GM23248 (cell line): Measurements from ENCODE around the gene GRP. TPM values are rescaled to one million over a fixed set of nuclear protein-coding genes. Genes with fewer than 3 reads are reported as not detected.

Experiments used
- DNase-seq: peaks from one replicate; pipeline ENCODE4 v3.0.0-alpha.2; 2015
- H2AFZ ChIP-seq: fragments of 200-600 bp; sonication (generic); 2 replicates; pipeline ENCODE4 v1.6.1; 2016; ENCODE audit warnings: antibody characterized with exemption
- H3F3A ChIP-seq: fragments of 200-600 bp; sonication (generic); 2 replicates; pipeline ENCODE4 v1.6.1; 2016; ENCODE audit warnings: mild to moderate bottlenecking, antibody characterized with exemption, mixed run types; ENCODE audit not compliant: insufficient read depth
- H3K27ac ChIP-seq: fragments of 200-600 bp; sonication (generic); 2 replicates; pipeline ENCODE4 v1.5.1; 2016; ENCODE audit warnings: mild to moderate bottlenecking
- H3K27me3 ChIP-seq: fragments of 200-600 bp; sonication (generic); replicated peaks from 2 replicates; pipeline ENCODE4 v1.6.1; 2016; ENCODE audit warnings: mild to moderate bottlenecking; ENCODE audit not compliant: insufficient read depth
- H3K36me3 ChIP-seq: fragments of 200-600 bp; sonication (generic); 2 replicates; pipeline ENCODE4 v1.6.1; 2016; ENCODE audit warnings: low read depth, mild to moderate bottlenecking
- H3K4me1 ChIP-seq: fragments of 200-600 bp; sonication (generic); 2 replicates; pipeline ENCODE4 v1.6.1; 2016; ENCODE audit warnings: mild to moderate bottlenecking; ENCODE audit not compliant: insufficient read depth
- H3K4me2 ChIP-seq: fragments of 200-600 bp; sonication (generic); one replicate; pipeline ENCODE4 v1.6.1; 2016; ENCODE audit warnings: mild to moderate bottlenecking; ENCODE audit not compliant: unreplicated experiment
- H3K4me3 ChIP-seq: fragments of 200-600 bp; sonication (generic); 2 replicates; pipeline ENCODE4 v1.5.1; 2016; ENCODE audit warnings: mild to moderate bottlenecking
- H3K79me2 ChIP-seq: fragments of 200-600 bp; sonication (generic); 2 replicates; pipeline ENCODE4 v1.6.1; 2016; ENCODE audit warnings: mild to moderate bottlenecking; ENCODE audit not compliant: insufficient read depth
- H3K9ac ChIP-seq: fragments of 200-600 bp; sonication (generic); 2 replicates; pipeline ENCODE4 v1.6.1; 2016; ENCODE audit warnings: mild to moderate bottlenecking
- H3K9me2 ChIP-seq: fragments of 200-600 bp; sonication (generic); 2 replicates; pipeline ENCODE4 v1.6.1; 2016; ENCODE audit warnings: mixed run types, mild to moderate bottlenecking, moderate library complexity; ENCODE audit not compliant: insufficient read depth
- H3K9me3 ChIP-seq: fragments of 200-600 bp; sonication (generic); one replicate; pipeline ENCODE4 v1.6.1; 2017; ENCODE audit warnings: low read depth
- H4K20me1 ChIP-seq: fragments of 200-600 bp; sonication (generic); 2 replicates; pipeline ENCODE4 v1.6.0; 2016; ENCODE audit not compliant: insufficient read depth
- EZH2 ChIP-seq: fragments of 200-600 bp; sonication (generic); IDR thresholded peaks from 2 replicates; pipeline ENCODE4 v1.6.1; 2018; ENCODE audit warnings: antibody characterized with exemption, mild to moderate bottlenecking; ENCODE audit not compliant: insufficient read depth, poor library complexity, severe bottlenecking
- EZH2phosphoT487 ChIP-seq: fragments of 200-600 bp; sonication (generic); IDR thresholded peaks from 2 replicates; pipeline ENCODE4 v1.6.1; 2018; ENCODE audit warnings: antibody characterized with exemption, moderate library complexity, mild to moderate bottlenecking, low read depth; ENCODE audit not compliant: insufficient read depth
- WGBS, 2 experiments: methylation state at CpG; one replicate each; pipeline ENCODE4 v1.1.6; 2015 to 2017; ENCODE audit warnings: low lambda C conversion rate in 2 of 2, low coverage in 1 of 2; ENCODE audit errors: missing lambda C conversion rate in 2 of 2; 5-methylcytosine and 5-hydroxymethylcytosine counted together
- in situ Hi-C: fragments of 300-500 bp; cut with MboI; formaldehyde crosslinking; loops from 2 replicates; pipeline ENCODE4 v1.15.0; 2020
- polyA plus RNA-seq: library from polyadenylated mRNA; unstranded; fragments of >200 nt; fragmentation: Nextera tagmentation; extraction: Ambion mirVana; gene quantifications from 2 replicates; pipeline ENCODE4 v1.2.1, GENCODE V29; 2016
- total RNA-seq: library from RNA; depleted of rRNA; stranded (reverse); fragments of >200 nt; shearing (Covaris generic); gene quantifications from 2 replicates; pipeline ENCODE4 v1.2.3, GENCODE V29; 2014

Gene GRP
- total and polyA plus RNA-seq, 2 experiments from 2014 or later = not detected

DNA sequence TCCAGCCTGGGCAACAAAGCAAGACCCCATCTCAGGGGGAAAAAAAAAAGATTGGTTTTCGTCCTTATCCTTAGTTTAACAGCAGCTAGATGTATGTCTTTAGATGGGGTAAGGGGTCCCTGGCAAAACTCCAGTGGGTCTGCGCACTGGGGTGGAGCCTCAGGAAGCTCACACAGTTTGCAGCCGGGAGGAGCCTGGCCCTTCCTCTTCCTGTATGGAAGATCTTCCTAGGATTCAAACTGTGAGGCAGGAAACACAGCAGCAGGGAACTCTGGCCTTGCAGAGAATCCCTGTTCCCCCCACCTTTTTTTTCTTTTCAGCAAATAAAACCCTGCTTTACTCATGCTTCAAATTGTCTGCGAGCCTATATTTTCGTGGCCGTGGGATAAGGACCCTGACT lies 12.5 kb upstream of the GRP start:
- TF ChIP-seq EZH2phosphoT487 (no peak), EZH2 (no peak)
- DNase-seq = no peak
- H3K9me2 ChIP-seq = no peaks in the 10 kb centered on the region
- no peak overlapping the region for H2AFZ ChIP-seq
- H3K36me3 ChIP-seq = no peaks in the 10 kb centered on the region
- 70 to 72% methylated on average over 6 of the region's 6 CpGs for WGBS, 2 experiments
- no peak overlapping the region for H3K4me2 ChIP-seq
- H3K9ac ChIP-seq = no peak overlapping the region
- in situ Hi-C loops = no loop called here
- H3F3A ChIP-seq = no peaks in the 10 kb centered on the region
- no peaks in the 10 kb centered on the region; the same call in 1 of the 2 replicates for H3K4me1 ChIP-seq
- no peaks in the 10 kb centered on the region for H3K9me3 ChIP-seq
- H3K79me2 ChIP-seq = no peaks in the 10 kb centered on the region
- H3K4me3 ChIP-seq = no peak overlapping the region
- peaks cover 25% of the 10 kb centered on the region; the same call in 1 of the 2 replicates for H3K27me3 ChIP-seq
- no peaks in the 10 kb centered on the region for H4K20me1 ChIP-seq
- no peak overlapping the region for H3K27ac ChIP-seq

DNA sequence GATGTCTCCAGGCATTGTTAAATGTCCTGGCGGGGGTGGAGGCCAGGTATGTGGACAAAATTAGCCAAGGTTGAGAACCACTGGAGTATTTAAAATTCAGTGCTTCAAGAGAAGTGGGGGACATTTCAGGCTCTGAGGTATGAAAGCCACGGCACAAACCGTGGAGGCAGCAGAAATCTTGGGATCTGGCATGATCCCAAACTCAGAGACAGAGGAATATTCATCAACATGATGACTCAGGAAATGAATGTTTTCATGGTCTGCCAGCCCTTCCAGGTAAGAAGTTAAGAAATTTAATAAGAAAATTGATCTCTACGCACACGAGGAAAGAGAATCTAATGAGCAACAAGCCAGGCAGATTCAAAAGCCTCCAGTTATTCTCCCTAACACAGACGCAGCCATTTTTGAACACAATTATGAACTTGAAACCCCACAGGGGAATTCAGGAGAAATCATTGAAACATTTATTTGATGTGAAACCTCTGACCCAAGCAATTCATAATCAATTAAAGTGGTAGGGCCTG lies 11.3 kb upstream of the GRP start:
- WGBS, 2 experiments = 45 to 50% methylated on average over 6 of the region's 6 CpGs
- TF ChIP-seq EZH2 (no peak), EZH2phosphoT487 (no peak)
- in situ Hi-C loops = no loop called here
- peaks cover 21% of the 10 kb centered on the region; the same call in 1 of the 2 replicates for H3K27me3 ChIP-seq
- H3F3A ChIP-seq = no peaks in the 10 kb centered on the region
- no peaks in the 10 kb centered on the region for H3K4me1 ChIP-seq
- no peaks in the 10 kb centered on the region for H3K79me2 ChIP-seq
- no peaks in the 10 kb centered on the region for H3K36me3 ChIP-seq
- no peak overlapping the region for H2AFZ ChIP-seq
- no peaks in the 10 kb centered on the region for H3K9me2 ChIP-seq
- H4K20me1 ChIP-seq = no peaks in the 10 kb centered on the region
- no peak overlapping the region for H3K4me3 ChIP-seq
- H3K27ac ChIP-seq = no peak overlapping the region
- no peak for DNase-seq
- H3K9me3 ChIP-seq = no peaks in the 10 kb centered on the region
- H3K4me2 ChIP-seq = no peak overlapping the region
- H3K9ac ChIP-seq = no peak overlapping the region

DNA sequence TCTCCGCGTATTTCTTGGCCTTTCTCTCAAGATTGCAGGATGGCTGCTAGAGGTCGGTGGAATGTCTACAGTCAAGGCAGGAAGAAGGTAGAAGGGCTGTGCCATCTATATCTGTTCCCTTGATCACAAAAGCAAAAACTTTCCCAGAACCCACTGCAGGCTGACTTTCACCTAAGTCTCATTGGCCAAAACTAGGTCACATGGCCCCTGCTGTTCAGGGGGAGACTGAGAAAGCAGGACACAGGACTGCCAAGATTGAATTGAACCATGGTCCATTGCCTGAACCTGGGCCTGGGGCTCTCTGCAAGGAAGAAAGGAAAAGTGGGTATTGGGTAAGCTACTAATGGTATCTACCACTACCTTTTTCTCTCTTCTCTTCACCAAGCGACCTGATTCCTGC lies 9.7 kb upstream of the GRP start:
- no peak for DNase-seq
- in situ Hi-C loops = no loop called here
- no peaks in the 10 kb centered on the region for H3K4me1 ChIP-seq
- no peaks in the 10 kb centered on the region for H3F3A ChIP-seq
- H3K27ac ChIP-seq = no peak overlapping the region
- H3K36me3 ChIP-seq = no peaks in the 10 kb centered on the region
- H3K27me3 ChIP-seq = peaks cover 22% of the 10 kb centered on the region; the same call in 1 of the 2 replicates
- H3K79me2 ChIP-seq = no peaks in the 10 kb centered on the region
- no peaks in the 10 kb centered on the region for H4K20me1 ChIP-seq
- H3K9me3 ChIP-seq = no peaks in the 10 kb centered on the region
- no peak overlapping the region for H3K4me3 ChIP-seq
- 40 to 53% methylated on average over 4 of the region's 4 CpGs for WGBS, 2 experiments
- no peaks in the 10 kb centered on the region for H3K9me2 ChIP-seq
- no peak overlapping the region for H2AFZ ChIP-seq
- no peak overlapping the region for H3K4me2 ChIP-seq
- H3K9ac ChIP-seq = no peak overlapping the region
- TF ChIP-seq EZH2 (no peak), EZH2phosphoT487 (no peak)

DNA sequence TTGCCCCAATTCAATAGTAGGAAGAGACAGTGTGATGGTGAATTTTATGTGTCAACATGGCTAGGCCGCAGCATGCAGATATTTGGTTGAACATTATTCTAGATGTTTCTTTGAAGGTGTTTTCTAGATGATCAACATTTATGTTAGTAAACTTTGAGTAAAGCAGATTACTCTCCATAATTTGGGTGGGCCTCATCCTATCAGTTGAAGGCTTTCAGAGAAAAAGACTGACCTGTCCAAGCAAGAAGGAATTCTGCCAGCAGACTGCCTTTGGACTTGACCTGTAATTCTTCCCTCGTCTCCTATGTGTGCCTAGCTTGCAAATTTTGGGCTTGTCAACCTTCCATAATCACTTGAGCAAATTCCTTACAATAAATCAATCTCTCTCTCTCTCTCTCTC lies 8.3 kb upstream of the GRP start:
- Histone ChIP-seq H3K79me2 (no peaks in the 10 kb centered on the region), H2AFZ (no peak overlapping the region), H3K27ac (no peak overlapping the region), H3K4me3 (no peak overlapping the region), H3K9me2 (no peaks in the 10 kb centered on the region), H3K27me3 (peaks cover 28% of the 10 kb centered on the region; the same call in 1 of the 2 replicates), H4K20me1 (no peaks in the 10 kb centered on the region), H3K4me2 (no peak overlapping the region), H3K36me3 (no peaks in the 10 kb centered on the region), H3K4me1 (no peaks in the 10 kb centered on the region), H3K9me3 (no peaks in the 10 kb centered on the region), H3F3A (no peaks in the 10 kb centered on the region), H3K9ac (no peak overlapping the region)
- 73 to 86% methylated on average over 2 of the region's 2 CpGs for whole genome bisulfite sequencing, 2 experiments
- TF ChIP-seq EZH2phosphoT487 (no peak), EZH2 (no peak)
- in situ Hi-C loops = no loop called here
- DNase-seq = no peak
